Muscle of arm (tissue), 14 donors: ENCODE results near the gene VSX1. TPM values are rescaled to one million over a fixed set of nuclear protein-coding genes. Genes with fewer than 3 reads are reported as not detected.

Experiments used
- DNase-seq: peaks from one replicate; pipeline ENCODE4 v3.0.0-alpha.2; 2013
- long read RNA-seq, 11 donors: transcript quantifications; one replicate each; lab custom pipeline, GENCODE V29; 2026
- polyA plus RNA-seq, 12 donors: library from polyadenylated mRNA; unstranded; fragments of 120-200 nt; gene quantifications; one replicate each; pipeline ENCODE4 v1.2.1, GENCODE V29; 2013; ENCODE audit not compliant: insufficient read length in 12 of 12

Gene VSX1
- under 1 TPM in 1 of 12 donors, not detected in 11; 0.09 TPM for polyA plus RNA-seq
- long read RNA-seq, donor 1: 0 reads
- long read RNA-seq, donor 2: 0 reads
- long read RNA-seq, donor 3: 0 reads
- long read RNA-seq, donor 4: 0 reads
- long read RNA-seq, donor 5: 0 reads
- long read RNA-seq, donor 6: 0 reads
- long read RNA-seq, donor 7: 0 reads
- long read RNA-seq, donor 8: 0 reads
- long read RNA-seq, donor 9: 0 reads
- long read RNA-seq, donor 10: 0 reads
- long read RNA-seq, donor 11: 0 reads

- no peak for DNase-seq
Observed at GRCh38 chr20:25081730-25082497, at the start of gene VSX1. Gene VSX1, minus strand, starts transcription at chr20:25082141. Its CDS starts 45 bp downstream, at chr20:25082096.

- DNase-seq: no peak
Observed at GRCh38 chr20:25129908-25130307, 48.0 kb upstream of the VSX1 start.

- DNase-seq: no peak
Observed at GRCh38 chr20:25129428-25129827, 47.5 kb upstream of the VSX1 start.

- DNase-seq: no peak
Observed at GRCh38 chr20:25128649-25129048, 46.7 kb upstream of the VSX1 start.

GRCh38 chr20:25127761-25128537 is 46.0 kb upstream of the VSX1 start:
- DNase-seq: no peak

- DNase-seq: no peak
Observed at GRCh38 chr20:25126204-25127029, 44.5 kb upstream of the VSX1 start.

GRCh38 chr20:25125636-25126035 is 43.7 kb upstream of the VSX1 start:
- no peak for DNase-seq

GRCh38 chr20:25120920-25121319 is 39.0 kb upstream of the VSX1 start:
- no peak for DNase-seq

GRCh38 chr20:25120457-25120856 is 38.5 kb upstream of the VSX1 start:
- no peak for DNase-seq

- no peak for DNase-seq
Observed at GRCh38 chr20:25118529-25118928, 36.6 kb upstream of the VSX1 start.

GRCh38 chr20:25117990-25118389 is 36.0 kb upstream of the VSX1 start:
- DNase-seq: no peak

- peak; percentile 25 for DNase-seq
Observed at GRCh38 chr20:25116739-25117458, 35.0 kb upstream of the VSX1 start.

- DNase-seq: no peak
Observed at GRCh38 chr20:25103526-25103925, 21.6 kb upstream of the VSX1 start.

- DNase-seq: no peak
Observed at GRCh38 chr20:25100914-25101313, 19.0 kb upstream of the VSX1 start.

GRCh38 chr20:25099601-25100140 is 17.7 kb upstream of the VSX1 start:
- no peak for DNase-seq

GRCh38 chr20:25097498-25097897 is 15.6 kb upstream of the VSX1 start:
- DNase-seq: no peak

GRCh38 chr20:25090492-25091429 is 8.8 kb upstream of the VSX1 start:
- no peak for DNase-seq

- no peak for DNase-seq
Observed at GRCh38 chr20:25089662-25090061, 7.7 kb upstream of the VSX1 start.

- no peak for DNase-seq
Observed at GRCh38 chr20:25089096-25089495, 7.2 kb upstream of the VSX1 start.

GRCh38 chr20:25088267-25088666 is 6.3 kb upstream of the VSX1 start:
- DNase-seq: no peak
